HG03060 (cell line): ENCODE results near the gene SAMD10.
"Not testable (repeated sequence)": the region's sequence is repeated elsewhere in the genome, so short reads cannot be mapped to it uniquely, and the experiment has no call there.

Experiments used
- ATAC-seq: cut with Tn5 transposase; IDR thresholded peaks from one replicate; pipeline ENCODE4 v1.9.1; 2021; ENCODE audit warnings: low read depth, moderate number of reproducible peaks; ENCODE audit not compliant: unreplicated experiment

SAMD10 gene

GRCh38 chr20:63944078-63944941 is 35.1 kb downstream of the SAMD10 start:
- no peak for ATAC-seq

GRCh38 chr20:63943808-63944077 is 35.7 kb downstream of the SAMD10 start:
- no peak for ATAC-seq

- no peak for ATAC-seq
Measured at GRCh38 chr20:63942969-63943807, 36.3 kb downstream of the SAMD10 start.

- ATAC-seq: no peak
Measured at GRCh38 chr20:63942250-63942951, 37.0 kb downstream of the SAMD10 start.

GRCh38 chr20:63941282-63942081 is 38.0 kb downstream of the SAMD10 start:
- no peak for ATAC-seq

- no peak for ATAC-seq
Measured at GRCh38 chr20:63940472-63941266, 38.8 kb downstream of the SAMD10 start.

- ATAC-seq: no peak
Measured at GRCh38 chr20:63940071-63940471, 39.4 kb downstream of the SAMD10 start.

- no peak for ATAC-seq
Measured at GRCh38 chr20:63939061-63939935, 40.1 kb downstream of the SAMD10 start.

GRCh38 chr20:63937596-63937995 is 41.8 kb downstream of the SAMD10 start:
- ATAC-seq: no peak

GRCh38 chr20:63935447-63935846 is 44.0 kb downstream of the SAMD10 start:
- no peak for ATAC-seq

GRCh38 chr20:63934271-63935068 is 45.0 kb downstream of the SAMD10 start:
- no peak for ATAC-seq

GRCh38 chr20:63933646-63934045 is 45.8 kb downstream of the SAMD10 start:
- no peak for ATAC-seq

- ATAC-seq: no peak
Measured at GRCh38 chr20:63932606-63933160, 46.8 kb downstream of the SAMD10 start.

GRCh38 chr20:63931735-63932134 is 47.7 kb downstream of the SAMD10 start:
- no peak for ATAC-seq

- ATAC-seq: no peak
Measured at GRCh38 chr20:63930971-63931553, 48.4 kb downstream of the SAMD10 start.

- not testable (repeated sequence) for ATAC-seq
Measured at GRCh38 chr20:63929473-63929883, 50.0 kb downstream of the SAMD10 start.

GRCh38 chr20:63929071-63929470 is 50.4 kb downstream of the SAMD10 start:
- ATAC-seq: no peak
